ENCODE measurements around the gene CLASRP.

DNA sequence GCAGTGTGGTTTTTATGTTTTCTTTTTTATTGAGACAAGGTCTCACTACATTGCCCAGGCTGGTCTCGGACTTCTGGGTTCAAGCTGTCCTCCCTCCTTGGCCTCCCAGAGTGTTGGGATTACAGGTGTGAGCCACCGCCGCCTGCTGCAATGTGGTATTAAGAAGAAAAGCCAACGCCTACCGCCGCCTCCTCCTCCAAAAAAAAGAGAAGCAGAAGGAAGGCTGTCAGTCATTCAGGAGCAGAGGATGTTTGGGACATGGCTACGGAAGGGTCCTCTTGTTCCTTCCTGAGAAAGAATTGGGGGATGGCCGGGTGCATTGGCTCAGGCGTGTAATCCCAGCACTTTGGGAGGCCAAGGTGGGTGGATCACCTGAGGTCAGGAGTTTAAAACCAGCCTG lies 55.3 kb downstream of the CLASRP start:
- TF ChIP-seq POLR2A (IDR thresholded peaks at IDR 0.05; ENCODE audit: low read length) (no peak), GATA1 (IDR thresholded peaks at IDR 0.05; ENCODE audit: low read depth, low read length) (no peak)

Measured in erythroblast (primary cell).